ENCODE data around the gene LILRB5.
"Not testable (repeated sequence)": the region's sequence is repeated elsewhere in the genome, so short reads cannot be mapped to it uniquely, and the experiment has no call there.

DNA sequence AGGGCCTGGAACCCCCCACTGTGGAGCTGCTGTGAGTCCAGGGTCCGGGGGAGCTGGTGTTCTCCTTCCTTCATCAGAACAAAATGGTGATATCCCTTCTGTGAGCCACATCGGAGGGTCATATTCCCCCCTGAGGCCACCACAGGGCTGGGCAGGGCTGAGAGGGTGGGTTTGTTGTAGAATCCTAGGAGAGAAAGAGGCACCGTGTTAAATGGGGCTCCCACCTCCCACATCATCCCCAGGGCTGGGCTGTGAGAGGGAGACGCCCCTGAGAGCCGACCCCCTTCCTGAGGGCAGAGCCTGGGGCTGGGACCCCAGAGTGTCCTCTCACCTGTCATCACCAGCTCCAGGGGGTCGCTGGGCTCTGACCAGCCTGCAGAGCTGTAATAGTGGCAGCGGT, 35.1 kb downstream of the LILRB5 start:
- not testable (repeated sequence) for TF ChIP-seq POLR2AphosphoS5, POLR2A (IDR thresholded peaks at IDR 0.05)
